Erythroblast (primary cell): ENCODE results near the gene HECW1.

Experiments
- GATA1 ChIP-seq: IDR thresholded peaks from 2 replicates; pipeline ENCODE4 v1.6.1; 2011; ENCODE audit warnings: low read depth, mild to moderate bottlenecking, control low read depth, low read length, moderate library complexity
- POLR2A ChIP-seq: IDR thresholded peaks from 2 replicates; pipeline ENCODE4 v1.6.1; 2011; ENCODE audit warnings: mild to moderate bottlenecking, low read length

DNA sequence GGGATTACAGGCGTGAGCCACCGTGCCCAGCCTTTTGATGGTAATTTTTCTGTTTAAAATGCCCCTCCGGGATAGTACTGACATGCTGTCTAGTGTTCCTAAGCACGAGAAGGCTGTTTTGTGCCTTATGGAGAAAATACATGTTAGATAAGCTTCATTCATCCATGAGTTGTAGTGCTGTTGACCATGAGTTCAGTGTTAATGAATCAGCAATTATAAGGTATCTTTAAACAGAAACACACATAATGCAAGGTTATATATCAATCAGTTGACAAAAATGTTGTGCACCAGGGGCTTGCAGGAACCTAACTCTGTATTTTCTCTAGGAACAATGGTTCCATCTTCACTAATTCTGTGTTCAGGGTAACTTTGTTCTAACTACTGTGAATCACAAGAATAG is 30.8 kb upstream of the HECW1 start:
- no peak for TF ChIP-seq POLR2A
- no peak for TF ChIP-seq GATA1
